HG03103 (cell line): ENCODE measurements around the gene MYL4.
"Not testable (repeated sequence)": the region's sequence is repeated elsewhere in the genome, so short reads cannot be mapped to it uniquely, and the experiment has no call there.

Experiments used
- ATAC-seq: cut with Tn5 transposase; IDR thresholded peaks from one replicate; pipeline ENCODE4 v1.9.1; 2021; ENCODE audit warnings: low read depth; ENCODE audit not compliant: unreplicated experiment

Gene MYL4

DNA sequence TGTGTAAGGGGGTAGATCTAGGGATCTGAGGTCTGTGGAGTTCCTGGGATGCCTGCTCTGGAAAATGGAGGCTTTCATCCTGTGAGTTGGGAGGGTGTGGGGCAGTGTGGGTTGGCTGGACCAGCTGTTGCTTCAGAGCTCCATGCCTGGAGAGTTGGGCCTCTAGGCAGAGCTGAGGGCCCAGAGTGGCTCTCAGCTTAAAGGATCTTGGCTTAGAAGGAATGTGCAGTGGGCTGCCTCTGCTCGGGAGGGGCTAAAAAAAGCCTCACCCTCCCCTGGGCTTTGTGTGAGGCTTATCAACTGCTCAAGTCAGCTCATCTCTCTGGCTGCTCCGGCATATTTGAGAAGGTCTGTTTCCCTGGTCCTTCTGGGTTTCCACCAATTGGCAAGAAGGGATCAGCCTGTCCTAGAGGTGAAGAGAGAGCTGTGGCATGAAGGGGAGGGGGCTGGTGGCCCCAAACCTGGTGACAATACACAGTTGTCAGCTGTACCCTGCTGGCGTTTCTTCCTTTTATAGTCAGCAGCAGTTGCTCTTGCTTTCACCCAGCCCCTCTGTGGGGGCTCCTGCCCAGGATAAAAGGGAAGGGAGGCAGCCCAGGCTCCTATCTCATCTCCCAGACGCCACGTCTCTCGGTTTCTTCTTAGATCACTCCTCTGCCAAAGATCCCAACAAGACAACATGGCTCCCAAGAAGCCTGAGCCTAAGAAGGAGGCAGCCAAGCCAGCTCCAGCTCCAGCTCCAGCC lies at the start of gene MYL4:
MYL4 (plus strand) TSS at position 605 of the 745 bp plus-strand sequence; CDS start at position 680, 75 bp downstream.
- no peak for ATAC-seq

DNA sequence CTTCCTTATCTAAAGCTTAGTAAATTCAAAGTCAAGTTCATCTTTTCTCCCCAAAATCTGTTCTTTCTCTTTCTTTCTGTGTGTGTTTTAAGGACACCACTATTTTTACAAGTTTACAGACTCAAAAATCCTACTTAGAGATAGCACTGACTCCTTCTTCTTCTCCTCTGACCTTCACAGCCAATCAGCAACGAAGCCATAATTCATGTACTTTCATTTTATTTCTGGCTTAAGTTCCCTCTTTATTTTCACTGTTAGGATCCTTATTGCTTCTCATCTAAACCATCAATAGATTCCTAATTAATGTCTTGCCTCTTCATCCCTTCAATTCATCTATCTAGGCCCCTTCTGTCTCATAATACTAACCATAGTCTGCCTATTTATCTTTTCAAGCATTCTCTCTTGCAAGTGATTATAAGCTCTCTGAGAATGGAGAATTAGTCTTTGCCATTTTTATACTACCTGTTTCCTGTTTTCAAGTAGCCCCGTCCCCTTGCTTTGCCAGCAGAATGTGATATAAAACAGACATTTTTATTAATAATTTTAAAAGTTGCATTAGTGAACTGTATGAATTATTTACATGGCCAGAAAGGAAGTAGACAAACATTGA lies 47.0 kb upstream of the MYL4 start:
- no peak for ATAC-seq

- ATAC-seq, result no peak
These were observed 44.9 kb upstream of the MYL4 start for GRCh38 chr17:47164263-47164662.

GRCh38 chr17:47165137-47165536 lies 44.0 kb upstream of the MYL4 start:
- no peak for ATAC-seq

- ATAC-seq, result not testable (repeated sequence)
These were observed 42.3 kb upstream of the MYL4 start for GRCh38 chr17:47166854-47167253.

DNA sequence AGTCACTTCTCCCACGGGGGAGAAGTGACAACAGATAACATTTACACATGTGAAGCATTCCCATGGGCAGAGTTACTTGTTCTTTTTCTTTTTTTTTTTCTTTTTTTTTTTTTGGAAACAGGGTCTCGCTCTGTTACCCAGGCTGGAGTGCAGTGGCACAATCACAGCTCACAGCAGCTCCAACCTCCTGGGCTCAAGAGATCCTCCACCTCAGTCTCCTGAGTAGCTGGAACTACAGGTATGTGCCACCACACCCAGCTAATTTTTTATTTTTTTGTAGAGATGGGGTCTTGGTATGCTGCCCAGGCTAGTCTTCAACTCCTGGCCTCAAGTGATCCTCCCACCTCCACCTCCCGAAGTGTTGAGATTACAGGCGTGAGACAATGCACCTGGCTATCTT lies 40.3 kb upstream of the MYL4 start:
- ATAC-seq, result not testable (repeated sequence)

DNA sequence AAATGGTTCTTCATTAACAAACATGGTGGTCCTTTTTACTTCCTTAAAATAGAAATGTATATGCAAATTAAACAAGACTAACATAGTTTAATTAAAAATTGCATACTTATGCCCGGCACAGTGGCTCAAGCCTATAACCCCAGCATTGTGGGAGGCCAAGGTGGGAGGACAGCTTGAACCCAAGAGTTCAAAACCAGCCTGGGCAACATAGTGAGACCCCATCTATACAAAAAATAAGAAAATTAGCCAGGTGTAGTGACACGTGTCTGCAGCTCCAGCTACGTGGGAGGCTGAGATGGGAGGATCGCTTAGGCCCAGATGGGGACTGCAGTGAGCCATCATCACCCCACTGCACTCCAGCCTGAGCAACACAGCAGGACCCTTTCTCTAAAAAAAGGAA lies 38.4 kb upstream of the MYL4 start:
- no peak for ATAC-seq

GRCh38 chr17:47172696-47173565 lies 36.2 kb upstream of the MYL4 start:
- no peak for ATAC-seq

GRCh38 chr17:47174823-47175222 lies 34.3 kb upstream of the MYL4 start:
- ATAC-seq, result not testable (repeated sequence)

DNA sequence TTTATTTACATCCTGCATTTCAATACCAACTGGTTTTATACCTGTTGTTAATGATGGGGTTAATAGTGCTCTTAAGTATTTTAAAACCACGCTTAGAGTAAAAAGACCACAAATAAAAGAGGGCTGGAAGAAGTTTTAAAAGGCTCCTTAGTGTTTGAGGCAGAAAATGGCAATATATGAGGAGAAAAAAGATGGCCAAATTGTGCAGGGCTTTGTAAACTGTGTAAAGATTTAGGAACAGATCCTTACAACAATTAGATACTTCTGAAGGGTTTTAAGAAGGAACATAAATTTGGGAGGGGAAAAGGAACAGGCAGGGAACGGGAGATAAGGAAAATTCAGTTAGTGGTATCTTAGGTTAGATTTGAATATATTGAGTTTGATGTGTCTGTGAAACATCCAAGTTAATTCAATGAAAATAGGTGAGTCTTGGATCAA lies 32.7 kb upstream of the MYL4 start:
- ATAC-seq, result no peak

GRCh38 chr17:47177261-47177660 lies 31.9 kb upstream of the MYL4 start:
- no peak for ATAC-seq

- ATAC-seq, result no peak
These were observed 30.0 kb upstream of the MYL4 start for GRCh38 chr17:47179141-47179540.

DNA sequence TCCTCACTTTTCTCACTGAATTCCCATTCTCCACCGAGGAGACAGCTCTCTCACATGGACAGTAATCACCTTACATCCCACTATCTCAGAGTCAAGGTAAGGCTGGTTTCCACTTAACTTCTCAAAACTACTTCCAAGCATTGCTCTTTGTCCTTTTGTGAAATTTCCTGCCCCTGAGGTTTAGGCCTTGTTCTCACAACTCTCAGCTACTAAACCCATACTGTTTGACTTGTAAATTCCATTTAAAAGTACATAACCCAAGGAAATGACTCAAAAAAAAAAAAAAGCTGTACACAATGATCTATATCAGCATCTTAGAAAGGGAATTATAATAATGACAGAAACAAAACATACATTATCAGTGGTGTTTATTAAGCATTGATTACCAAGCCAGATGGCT lies 28.8 kb upstream of the MYL4 start:
- ATAC-seq, result no peak

- not testable (repeated sequence) for ATAC-seq
These were observed 28.2 kb upstream of the MYL4 start for GRCh38 chr17:47180988-47181387.

GRCh38 chr17:47184681-47185080 lies 24.5 kb upstream of the MYL4 start:
- ATAC-seq, result no peak

- no peak for ATAC-seq
These were observed 20.8 kb upstream of the MYL4 start for GRCh38 chr17:47188271-47188875.

DNA sequence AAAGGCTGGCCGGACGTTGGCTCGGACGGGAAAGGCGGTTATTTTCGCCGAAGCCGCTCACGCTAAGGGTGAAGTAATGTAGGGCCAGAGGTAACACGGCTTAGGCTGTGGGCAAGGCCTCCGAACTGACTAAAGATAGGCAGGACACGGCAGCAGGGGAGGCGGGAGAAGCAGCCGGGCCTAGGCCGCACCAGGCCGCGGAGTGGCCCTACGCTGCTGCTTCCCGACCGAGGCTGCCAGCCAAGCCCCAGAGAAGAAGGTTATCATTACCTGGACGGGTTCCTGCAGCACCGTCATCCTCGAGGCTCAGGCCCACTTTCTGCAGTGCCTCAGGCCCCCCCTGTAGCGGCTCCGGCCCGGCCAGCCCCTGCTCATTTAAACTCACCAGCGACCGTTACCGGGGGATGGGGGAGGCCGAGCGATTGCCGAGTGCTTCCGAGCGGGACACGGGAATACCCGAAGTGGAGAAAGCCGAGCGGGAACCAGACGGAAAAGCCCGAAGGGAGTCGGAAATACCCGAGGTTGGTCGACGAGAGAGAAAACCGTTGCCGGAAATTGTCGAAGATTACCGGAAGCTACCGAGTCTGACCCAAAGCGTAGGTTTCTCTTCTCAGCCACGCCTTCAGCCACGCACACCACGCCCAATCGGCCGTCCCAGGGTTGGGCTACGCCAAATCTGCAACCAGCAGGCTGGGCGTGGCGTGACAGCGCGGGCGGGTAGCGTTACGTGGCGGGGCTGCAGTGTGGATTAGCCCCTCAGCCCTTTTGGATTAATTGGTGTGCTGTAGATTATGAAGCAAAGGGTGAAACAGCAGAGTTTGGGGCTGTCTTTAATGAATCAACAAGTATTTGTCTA lies 20.0 kb upstream of the MYL4 start, which contains the start of gene CDC27:
CDC27 (minus strand) TSS at position 420 of the 856 bp plus-strand sequence; CDS start at position 297, 123 bp downstream.
- peak; percentile 86 for ATAC-seq

GRCh38 chr17:47189732-47190237 lies 19.4 kb upstream of the MYL4 start:
- ATAC-seq, result no peak

DNA sequence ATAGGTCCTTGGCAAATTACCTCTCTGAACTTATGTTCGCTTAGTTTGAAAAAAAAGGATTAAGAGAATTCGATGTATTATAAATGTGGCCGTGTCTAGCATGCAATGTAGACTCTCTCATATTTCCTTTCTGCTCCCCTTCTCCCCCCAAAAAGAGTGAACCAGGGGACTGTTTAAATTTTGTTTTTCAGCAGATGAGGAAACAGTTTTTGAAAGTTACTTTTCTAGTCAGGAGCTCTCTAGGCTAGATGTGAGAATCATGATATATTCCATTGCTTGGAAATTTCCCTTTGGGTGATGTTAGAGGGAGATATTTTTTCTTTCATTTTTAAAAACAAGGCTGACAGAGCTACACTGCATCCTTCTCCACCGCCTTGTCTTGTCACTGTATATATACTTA lies 18.9 kb upstream of the MYL4 start:
- no peak for ATAC-seq

DNA sequence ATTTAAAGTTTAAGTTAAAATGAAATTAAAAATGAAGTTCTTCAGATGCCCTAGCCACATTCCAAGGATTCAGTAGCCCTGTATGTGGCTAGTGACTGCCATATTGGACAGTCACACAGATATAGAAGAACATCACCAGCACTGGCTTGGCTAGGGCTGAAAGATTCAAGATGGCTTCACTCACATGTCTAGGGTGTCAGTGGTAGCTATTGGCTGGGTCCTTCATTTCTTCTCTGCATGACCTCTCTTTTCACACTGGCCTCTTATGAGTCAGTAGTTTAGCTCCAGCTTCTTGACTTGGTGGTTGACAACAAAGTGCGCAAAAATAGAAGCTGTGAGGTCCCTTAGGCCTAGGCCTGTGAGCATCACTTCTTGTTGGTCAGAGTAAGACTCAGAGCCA lies 18.4 kb upstream of the MYL4 start:
- no peak for ATAC-seq
